ENCODE data around the gene RPS21.
"Not testable (repeated sequence)": the region's sequence is repeated elsewhere in the genome, so short reads cannot be mapped to it uniquely, and the experiment has no call there.

RPS21 gene

DNA sequence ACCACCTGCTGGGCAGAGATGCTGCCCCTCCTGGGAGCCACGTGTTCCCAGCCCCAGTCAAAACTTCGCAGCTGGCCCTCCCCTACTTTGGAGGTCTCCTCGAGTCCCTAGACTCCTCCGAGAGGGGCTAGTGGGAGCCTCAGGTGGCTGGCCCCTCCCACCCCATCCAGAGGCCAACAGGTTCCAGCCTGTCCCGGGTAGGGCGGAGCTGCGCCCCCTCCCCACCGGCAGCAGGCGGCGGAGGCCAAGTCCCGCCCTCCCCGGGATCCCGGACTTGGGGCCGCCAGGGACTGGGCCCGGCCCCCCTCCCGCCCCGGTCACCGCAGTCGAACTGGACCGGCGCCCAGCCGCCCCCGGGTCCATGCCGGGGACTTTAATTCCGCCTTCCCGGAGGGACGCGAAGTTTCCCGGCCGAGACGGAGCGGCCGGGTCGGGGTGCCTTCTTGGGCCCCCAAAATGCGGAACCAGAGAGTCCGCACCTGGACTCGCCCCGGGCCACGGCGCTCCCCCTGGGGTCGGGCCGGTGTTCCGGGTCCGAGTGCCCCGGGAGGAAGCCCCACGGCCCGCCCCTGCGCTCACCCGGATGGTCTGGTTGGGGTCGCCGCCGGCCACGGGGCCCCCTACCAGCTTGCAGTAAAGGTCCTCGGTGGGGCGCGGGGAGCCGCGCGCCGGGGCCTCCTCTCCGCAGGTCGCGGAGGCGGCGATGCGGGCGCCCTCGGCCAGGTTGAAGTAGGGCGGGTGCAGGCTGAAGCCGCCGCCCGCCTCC lies 20.4 kb upstream of the RPS21 start:
- DNase-seq: no peak

GRCh38 chr20:62367136-62367632 lies 19.7 kb upstream of the RPS21 start, which contains the start of gene LAMA5:
Gene LAMA5, minus strand, starts transcription at chr20:62367312. Its CDS starts 67 bp downstream, at chr20:62367245.
- DNase-seq: no peak

- DNase-seq: peak; percentile 26
These were observed 19.1 kb upstream of the RPS21 start for GRCh38 chr20:62367633-62368391.

GRCh38 chr20:62368392-62368975 lies 18.4 kb upstream of the RPS21 start:
- DNase-seq: no peak

- no peak for DNase-seq
These were observed 17.7 kb upstream of the RPS21 start for GRCh38 chr20:62368976-62369814.

DNA sequence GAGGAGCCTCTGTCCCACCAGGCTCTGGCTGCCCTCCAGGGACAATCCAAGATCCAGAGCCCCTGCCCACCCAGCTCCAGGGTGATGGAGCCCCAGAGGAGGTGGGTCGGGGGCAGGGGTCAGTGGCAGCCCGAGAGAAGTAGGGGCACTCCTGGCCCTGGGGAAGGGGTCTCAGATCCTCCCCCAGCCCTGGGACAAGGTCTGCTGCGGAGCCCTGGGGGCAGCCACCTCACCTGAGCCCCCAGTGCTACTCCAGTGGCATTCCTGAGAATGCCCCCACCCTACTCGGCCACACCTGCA lies 17.1 kb upstream of the RPS21 start:
- no peak for DNase-seq

GRCh38 chr20:62370115-62370806 lies 16.6 kb upstream of the RPS21 start:
- DNase-seq: no peak

DNA sequence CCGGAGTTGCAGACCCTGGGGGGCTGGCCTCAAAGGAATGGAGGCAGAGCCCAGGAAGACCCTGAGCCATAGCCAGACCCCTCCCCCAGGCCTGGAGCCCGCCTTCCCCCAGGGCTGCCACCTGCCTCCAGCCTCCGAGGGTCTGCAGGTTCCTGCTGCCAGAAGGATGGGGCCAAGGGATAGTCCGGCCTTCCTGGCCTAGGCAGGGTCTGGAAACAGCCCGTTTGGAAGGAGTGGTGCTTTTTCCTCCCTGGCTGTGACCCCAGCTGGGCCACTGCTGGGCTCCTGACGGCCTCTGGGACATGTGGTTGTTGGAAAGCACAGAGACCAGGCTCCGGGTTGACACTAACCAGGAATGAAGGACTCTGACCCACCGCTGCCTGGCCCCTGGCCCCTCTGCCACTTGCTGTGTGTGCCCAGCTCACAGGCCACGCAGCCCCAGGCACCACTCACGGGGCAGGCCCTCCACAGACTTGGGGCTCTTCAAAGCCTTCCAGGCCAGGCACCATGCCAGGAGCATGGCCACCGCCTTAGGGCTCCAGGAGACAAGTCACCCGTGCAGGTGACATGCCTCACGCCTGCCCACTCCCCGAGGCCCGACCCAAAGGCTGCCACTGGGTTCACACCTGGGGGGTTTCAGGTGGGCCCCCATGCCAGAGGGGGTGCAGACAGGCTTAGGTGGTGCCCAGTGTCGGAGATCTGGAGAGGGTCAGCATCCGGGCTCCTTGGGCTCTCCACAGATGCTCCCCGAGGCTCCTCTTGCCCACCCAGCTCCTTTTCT lies 15.9 kb upstream of the RPS21 start:
- DNase-seq: no peak

GRCh38 chr20:62371588-62372041 lies 15.3 kb upstream of the RPS21 start:
- DNase-seq: no peak

DNA sequence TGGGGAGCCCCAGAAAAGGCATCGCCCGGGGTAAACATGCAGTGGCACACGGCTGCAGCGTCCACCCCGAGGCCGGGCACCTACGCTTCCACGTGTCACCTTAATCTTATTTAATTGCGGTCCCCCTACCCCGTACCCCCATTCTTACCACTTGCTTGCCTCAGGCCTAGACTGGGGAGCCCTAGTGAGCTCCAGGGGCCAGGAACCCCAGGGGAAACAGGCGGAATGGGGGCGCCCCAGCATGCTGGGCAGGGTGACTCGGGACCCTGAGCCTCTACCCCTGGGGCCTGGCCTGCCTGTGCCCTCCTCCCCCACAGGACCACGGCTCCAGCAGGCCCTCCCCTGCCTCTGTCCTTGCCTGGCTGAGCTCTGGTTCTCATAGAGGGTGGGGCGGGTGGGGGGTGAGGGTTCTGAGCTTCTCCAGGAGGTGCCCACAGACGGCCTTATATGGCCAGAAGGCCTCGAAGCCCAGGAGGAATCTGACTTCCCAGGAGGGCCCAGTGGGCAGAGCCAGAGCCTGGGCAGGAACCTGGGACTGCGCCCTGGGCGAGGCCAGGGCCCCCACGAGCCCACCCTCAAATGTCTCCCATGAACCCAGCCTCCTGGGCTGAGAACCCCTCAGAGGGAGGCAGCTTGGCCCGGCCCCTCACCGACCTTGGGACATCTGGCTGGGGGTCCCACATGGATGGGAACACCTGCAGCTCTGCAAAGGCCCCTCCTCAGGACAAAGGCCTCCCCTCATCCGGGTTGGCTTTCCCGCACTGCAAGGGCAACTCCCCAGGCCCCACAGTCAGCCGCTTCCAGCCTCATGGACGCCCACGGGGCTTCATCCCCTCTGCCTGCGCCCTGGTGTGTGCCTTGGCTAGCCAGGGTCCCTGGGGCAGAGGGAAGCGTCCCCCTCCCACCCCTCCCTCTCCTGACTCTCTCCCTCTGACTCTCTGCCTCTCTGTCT lies 14.6 kb upstream of the RPS21 start:
- DNase-seq: no peak

- DNase-seq: not testable (repeated sequence)
These were observed 13.2 kb upstream of the RPS21 start for GRCh38 chr20:62373631-62374179.

DNA sequence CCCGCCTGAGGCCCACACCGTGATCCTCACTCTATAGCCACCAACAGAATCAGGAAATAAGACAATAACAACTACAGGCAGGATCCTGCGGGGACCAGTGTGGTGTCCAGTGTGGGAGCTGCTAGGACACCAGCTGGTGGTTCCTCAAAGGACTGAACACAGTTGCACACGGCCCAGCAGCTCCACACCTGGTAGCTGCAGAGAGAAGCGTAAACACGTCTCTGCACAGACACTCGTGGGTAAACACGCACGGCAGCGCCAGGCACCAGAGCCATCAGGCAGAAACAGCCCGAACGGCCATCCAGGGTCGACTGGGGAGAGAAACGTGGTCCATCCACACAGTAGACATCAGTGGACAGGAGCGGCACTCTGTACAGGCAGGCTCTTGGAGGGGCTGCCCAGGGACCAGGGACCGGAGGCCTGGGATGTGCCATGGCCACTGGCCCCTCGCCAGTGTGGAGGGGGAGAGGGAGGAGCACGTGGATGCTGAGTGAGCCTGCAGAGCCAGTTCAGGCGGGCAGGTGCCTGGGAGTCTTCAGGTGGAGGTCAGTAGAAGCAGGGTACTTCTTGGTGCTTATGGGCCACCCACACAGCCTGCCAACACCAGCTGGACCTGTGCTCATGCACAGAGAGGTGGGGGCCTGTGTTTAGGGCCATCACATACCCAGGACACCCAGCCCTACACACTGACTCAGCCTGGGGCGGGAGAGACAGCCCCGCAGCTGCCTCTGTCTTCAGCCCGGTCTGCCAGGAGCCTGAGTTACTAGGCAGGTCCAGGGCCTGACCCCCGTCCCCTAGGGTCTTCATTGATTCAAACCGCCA lies 12.4 kb upstream of the RPS21 start:
- no peak for DNase-seq

DNA sequence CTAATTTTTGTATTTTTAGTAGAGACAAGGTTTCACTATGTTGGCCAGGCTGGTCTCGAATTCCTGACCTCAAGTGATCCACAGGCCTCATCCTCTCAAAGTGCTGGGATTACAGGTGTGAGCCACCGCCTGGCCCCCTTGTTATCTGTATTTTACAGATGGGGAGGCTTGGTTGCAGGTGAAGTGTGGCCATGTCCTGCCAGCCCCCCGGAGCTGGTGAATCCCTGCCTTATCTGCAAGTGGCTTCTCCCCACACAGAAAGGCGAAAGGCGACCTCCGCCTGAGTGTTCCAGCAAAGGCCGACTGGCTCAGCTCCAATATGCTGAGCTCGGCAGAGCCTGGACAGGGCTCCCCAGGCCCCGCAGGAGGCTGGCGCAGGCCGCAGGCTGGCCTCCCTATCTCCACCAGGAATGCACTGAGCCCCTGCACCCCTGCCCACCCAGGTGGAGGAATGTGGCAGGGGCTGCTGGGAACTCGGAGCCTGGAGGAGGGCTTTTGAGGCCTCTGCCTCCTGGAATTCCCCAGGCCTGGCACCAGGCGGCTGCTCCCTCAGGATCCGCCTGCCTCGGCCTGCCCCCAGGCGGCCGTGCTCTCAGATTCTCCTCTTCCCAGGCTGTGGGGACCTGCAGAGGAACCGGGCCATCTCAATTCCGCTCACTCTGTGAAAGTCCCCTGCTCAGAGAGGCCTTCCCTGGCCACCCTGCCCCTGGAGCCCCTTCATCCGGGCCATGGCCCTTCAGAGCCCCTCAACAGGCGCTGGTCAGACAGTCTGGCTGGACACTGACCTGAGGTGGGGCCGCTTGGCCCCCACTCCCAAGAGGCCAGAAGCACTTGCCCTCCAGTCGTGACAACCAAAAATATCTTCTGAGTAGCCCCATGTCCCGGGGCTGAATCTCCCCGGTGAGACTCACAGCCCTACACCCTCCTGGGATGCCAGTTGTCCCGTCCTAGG lies 10.5 kb upstream of the RPS21 start:
- DNase-seq: no peak

- DNase-seq: no peak
These were observed 9.8 kb upstream of the RPS21 start for GRCh38 chr20:62377064-62377461.

- peak; percentile 17 for DNase-seq
These were observed 9.2 kb upstream of the RPS21 start for GRCh38 chr20:62377615-62378178.

DNA sequence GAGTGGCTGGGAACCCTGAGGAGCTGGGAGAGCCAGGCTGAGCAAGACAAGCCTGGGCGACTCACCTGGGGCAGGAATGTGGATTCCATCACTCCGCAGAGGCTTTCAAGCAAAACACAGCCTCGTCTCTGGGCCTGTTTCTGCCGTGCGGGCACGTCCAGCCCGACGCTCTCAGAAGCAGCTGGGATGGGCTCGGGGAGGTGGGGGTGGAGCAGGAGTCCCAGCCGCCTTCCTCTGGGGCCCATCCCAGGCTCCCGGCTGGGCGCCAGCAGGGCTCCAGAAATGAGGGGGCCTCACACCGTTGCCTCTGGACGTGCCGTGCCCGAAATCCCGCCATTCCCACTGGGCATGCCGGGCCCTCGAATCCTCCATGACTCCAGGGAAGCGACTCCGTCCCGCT lies 8.7 kb upstream of the RPS21 start:
- DNase-seq: no peak

- no peak for DNase-seq
These were observed 5.6 kb upstream of the RPS21 start for GRCh38 chr20:62381202-62381797.
